ENCODE data around the gene RSRC1. TPM values are rescaled to one million over a fixed set of nuclear protein-coding genes. Genes with fewer than 3 reads are reported as not detected.
"Not testable (repeated sequence)": the region's sequence is repeated elsewhere in the genome, so short reads cannot be mapped to it uniquely, and the experiment has no call there.

Gene RSRC1
- total and polyA plus RNA-seq, 2 of the 8 experiments (the other 6 are each of a cell fraction or from before 2014, with no cell fraction given): 2.0 to 27.9 TPM

DNA sequence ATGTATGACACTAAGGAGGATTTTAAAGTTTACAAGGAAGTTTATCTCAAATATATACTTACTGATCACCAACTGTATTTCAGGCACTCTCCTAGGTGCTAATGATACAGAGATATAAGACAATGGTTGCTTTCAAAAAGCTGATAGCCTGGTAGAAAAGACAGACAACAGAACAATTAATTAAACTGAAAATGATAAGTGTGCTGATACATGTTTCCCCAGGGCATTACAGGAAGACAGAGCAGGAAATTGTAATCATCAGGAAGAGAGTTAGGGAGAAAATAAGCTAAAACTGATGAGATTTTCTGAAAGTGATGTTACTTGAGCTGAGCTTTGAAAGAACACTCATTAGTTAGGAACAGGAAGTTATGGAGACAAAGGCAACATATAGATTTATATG is 229.7 kb downstream of the RSRC1 start (continued):
- no peak for TF ChIP-seq BACH1 (IDR thresholded peaks at IDR 0.05; ENCODE audit: low read length)

DNA sequence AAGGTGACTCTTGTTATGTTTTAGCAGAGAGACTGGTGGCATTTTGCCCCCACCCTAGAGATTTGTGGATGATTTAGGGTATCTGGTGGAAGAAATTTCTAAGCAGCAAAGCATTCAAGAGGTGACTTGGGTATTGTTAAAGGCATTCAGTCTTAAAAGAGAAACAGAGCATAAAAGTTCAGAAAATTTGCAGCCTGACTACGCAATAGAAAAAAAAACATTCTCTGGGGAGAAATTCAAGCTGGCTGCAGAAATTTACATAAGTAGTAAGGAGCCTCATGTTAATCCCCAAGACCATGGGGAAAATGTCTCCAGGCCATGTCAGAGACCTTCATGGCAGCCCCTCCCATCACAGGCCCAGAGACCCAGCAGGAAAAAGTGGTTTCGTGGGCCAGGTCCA is 231.1 kb downstream of the RSRC1 start:
- not testable (repeated sequence) for H3K14ac ChIP-seq (ENCODE audit: insufficient read length); H3K36me3 ChIP-seq (ENCODE audit: control insufficient read depth in 2 of 4, insufficient read depth in 4 of 4, low read length in 3 of 4); H3K23ac ChIP-seq (ENCODE audit: insufficient read length); H3K56ac ChIP-seq (replicated peaks; ENCODE audit: insufficient read length, low read depth, low read length); H3K27me3 ChIP-seq (replicated peaks in 1 of 4; ENCODE audit: control insufficient read depth in 3 of 4, extremely low read depth in 1 of 4, insufficient read depth in 3 of 4, low read length in 3 of 4); DNase-seq (ENCODE audit: low read depth in 1 of 2, low spot score in 2 of 2); H3K4me3 ChIP-seq (ENCODE audit: extremely low read depth in 1 of 4, insufficient read depth in 2 of 4, low read depth in 3 of 4, low read length in 4 of 4); H3K4me1 ChIP-seq (replicated peaks in 1 of 4; ENCODE audit: control insufficient read depth in 3 of 4, insufficient read depth in 4 of 4, low read length in 3 of 4); H3K4me2 ChIP-seq (ENCODE audit: insufficient read depth in 1 of 2, low read depth in 2 of 2, low read length in 2 of 2); H2BK15ac ChIP-seq (ENCODE audit: low read length); H3K23me2 ChIP-seq (ENCODE audit: low read depth, low read length); H2BK5ac ChIP-seq (ENCODE audit: low read depth, low read length); H2AFZ ChIP-seq (ENCODE audit: low read length); H2BK20ac ChIP-seq (ENCODE audit: low read length); H2AK5ac ChIP-seq (ENCODE audit: low read depth, low read length); H3K79me2 ChIP-seq (ENCODE audit: control insufficient read depth in 1 of 2, insufficient read depth in 2 of 2, low read length in 2 of 2); H4K8ac ChIP-seq (ENCODE audit: extremely low read depth, insufficient read depth, low read length); H2BK12ac ChIP-seq (ENCODE audit: low read depth, low read length); H3K9me3 ChIP-seq (ENCODE audit: insufficient read depth in 2 of 2, low read depth in 1 of 2, low read length in 1 of 2); H3K79me1 ChIP-seq (ENCODE audit: low read depth, low read length); H3K18ac ChIP-seq (ENCODE audit: extremely low read depth, low read length); H4K5ac ChIP-seq (ENCODE audit: insufficient read length, low read depth, low read length); H2BK120ac ChIP-seq (replicated peaks; ENCODE audit: low read depth, low read length); H3K27ac ChIP-seq (ENCODE audit: low read depth, low read length); H4K91ac ChIP-seq (replicated peaks; ENCODE audit: insufficient read length, low read length); H3K4ac ChIP-seq (replicated peaks; ENCODE audit: insufficient read length, low read depth, low read length); FAIRE-seq; H3K9ac ChIP-seq (replicated peaks in 1 of 4; ENCODE audit: extremely low read depth in 1 of 4, low read depth in 3 of 4, low read length in 3 of 4); H4K20me1 ChIP-seq (replicated peaks in 1 of 2; ENCODE audit: control insufficient read depth in 1 of 2, insufficient read depth in 2 of 2, low read length in 2 of 2)
- WGBS, 2 experiments (ENCODE audit: extremely low coverage in 1 of 2, insufficient coverage in 1 of 2, insufficient read length in 1 of 2, insufficient replicate concordance in 2 of 2, low coverage in 1 of 2, low lambda C conversion rate in 2 of 2, missing lambda C conversion rate in 1 of 2): 94% methylated on average over 2 of the region's 2 CpGs; no CpG with 5 or more reads in 1 of the 2 experiments
- CTCF ChIA-PET (ENCODE audit: partially characterized antibody): interaction anchor here (1.2 kb wide), 1 partner anchor 38 kb away, joined by 3 read pairs; no protein-coding TSS in a partner anchor
- POLR2A ChIA-PET (ENCODE audit: partially characterized antibody): interaction anchor here (0.6 kb wide), 1 partner anchor 807 kb away, joined by 3 read pairs; no protein-coding TSS in a partner anchor

Data from H1 (cell line).